DMS 273 treated with DMSO at 0.1 percent for 48 hours (cell line): ENCODE data around the gene RAB5IF.
"Not testable (repeated sequence)": the region's sequence is repeated elsewhere in the genome, so short reads cannot be mapped to it uniquely, and the experiment has no call there.

Experiments used
- DNase-seq: peaks from one replicate; lab custom pipeline; 2025; lab: John Stamatoyannopoulos, UW

RAB5IF gene

GRCh38 chr20:36585410-36586125 lies 20.0 kb upstream of the RAB5IF start:
- DNase-seq, result peak; percentile 13

GRCh38 chr20:36587388-36588070 lies 18.1 kb upstream of the RAB5IF start:
- no peak for DNase-seq

GRCh38 chr20:36591281-36591680 lies 14.3 kb upstream of the RAB5IF start:
- no peak for DNase-seq

- no peak for DNase-seq
Measured at GRCh38 chr20:36591854-36592641, 13.5 kb upstream of the RAB5IF start.

- DNase-seq, result no peak
Measured at GRCh38 chr20:36593347-36593929, 12.1 kb upstream of the RAB5IF start.

- no peak for DNase-seq
Measured at GRCh38 chr20:36599912-36600345, 5.7 kb upstream of the RAB5IF start.

GRCh38 chr20:36601540-36601939 lies 4.0 kb upstream of the RAB5IF start:
- no peak for DNase-seq

GRCh38 chr20:36604952-36605398 lies 604 bp upstream of the RAB5IF start:
- no peak for DNase-seq

- DNase-seq, result no peak
Measured at GRCh38 chr20:36606158-36607066, 833 bp downstream of the RAB5IF start.

GRCh38 chr20:36607586-36608387 lies 2.2 kb downstream of the RAB5IF start:
- no peak for DNase-seq

GRCh38 chr20:36608388-36608728 lies 2.8 kb downstream of the RAB5IF start:
- not testable (repeated sequence) for DNase-seq

GRCh38 chr20:36611625-36612024 lies 6.0 kb downstream of the RAB5IF start:
- DNase-seq, result no peak

GRCh38 chr20:36613974-36614373 lies 8.4 kb downstream of the RAB5IF start:
- DNase-seq, result no peak

GRCh38 chr20:36614781-36615557 lies 9.4 kb downstream of the RAB5IF start:
- no peak for DNase-seq

- DNase-seq, result no peak
Measured at GRCh38 chr20:36620917-36621316, 15.3 kb downstream of the RAB5IF start.

- DNase-seq, result no peak
Measured at GRCh38 chr20:36623444-36623843, 17.9 kb downstream of the RAB5IF start.

- DNase-seq, result no peak
Measured at GRCh38 chr20:36624068-36624943, 18.7 kb downstream of the RAB5IF start.

GRCh38 chr20:36624944-36625324 lies 19.4 kb downstream of the RAB5IF start:
- no peak for DNase-seq

- no peak for DNase-seq
Measured at GRCh38 chr20:36628076-36628475, 22.5 kb downstream of the RAB5IF start.
